HFFc6 (cell line): Measurements from ENCODE around the gene CDH15. TPM values are rescaled to one million over a fixed set of nuclear protein-coding genes. Genes with fewer than 3 reads are reported as not detected.

Experiments
- DNase-seq: peaks from one replicate; pipeline ENCODE4 v3.0.0-alpha.2; 2018
- H3K27ac Mint-ChIP-seq: 2 replicates; pipeline ENCODE4 v1.8.0; 2020; ENCODE audit warnings: mild to moderate bottlenecking, mixed read lengths
- H3K27me3 Mint-ChIP-seq: 2 replicates; pipeline ENCODE4 v1.8.0; 2021; ENCODE audit warnings: mild to moderate bottlenecking, moderate library complexity, mixed read lengths; ENCODE audit not compliant: insufficient read depth
- H3K36me3 Mint-ChIP-seq: 2 replicates; pipeline ENCODE4 v1.8.0; 2021; ENCODE audit warnings: low read depth, mixed read lengths
- H3K4me1 Mint-ChIP-seq: 2 replicates; pipeline ENCODE4 v1.8.0; 2020; ENCODE audit warnings: low read depth, mixed read lengths
- H3K4me3 Mint-ChIP-seq: 2 replicates; pipeline ENCODE4 v1.8.0; 2020; ENCODE audit warnings: mild to moderate bottlenecking, moderate library complexity, mixed read lengths
- H3K9me3 Mint-ChIP-seq: 2 replicates; pipeline ENCODE4 v1.8.0; 2020; ENCODE audit warnings: mild to moderate bottlenecking, mixed read lengths
- long read RNA-seq: library from polyadenylated mRNA; unstranded; transcript quantifications from one replicate; pipeline ENCODE4 v2.0.0, GENCODE V29; 2019
- total RNA-seq, 6 experiments: library from RNA; stranded (reverse); fragmentation: NEBNext Ultra II Directional; extraction: Animal tissue kit (Norgen Biotek cat#: 25700); gene quantifications; 2 replicates in 1 of 6; 3 replicates in 5 of 6; pipeline ENCODE4 v1.2.3, GENCODE V29; 2021
- TF ChIP-seq, protein P1 (sequence below): fragments of 200-600 bp; sonication (generic); IDR thresholded peaks from 2 replicates; pipeline ENCODE4 v1.5.0; 2021; ENCODE audit warnings: antibody characterized with exemption, mild to moderate bottlenecking

Gene CDH15, protein sequence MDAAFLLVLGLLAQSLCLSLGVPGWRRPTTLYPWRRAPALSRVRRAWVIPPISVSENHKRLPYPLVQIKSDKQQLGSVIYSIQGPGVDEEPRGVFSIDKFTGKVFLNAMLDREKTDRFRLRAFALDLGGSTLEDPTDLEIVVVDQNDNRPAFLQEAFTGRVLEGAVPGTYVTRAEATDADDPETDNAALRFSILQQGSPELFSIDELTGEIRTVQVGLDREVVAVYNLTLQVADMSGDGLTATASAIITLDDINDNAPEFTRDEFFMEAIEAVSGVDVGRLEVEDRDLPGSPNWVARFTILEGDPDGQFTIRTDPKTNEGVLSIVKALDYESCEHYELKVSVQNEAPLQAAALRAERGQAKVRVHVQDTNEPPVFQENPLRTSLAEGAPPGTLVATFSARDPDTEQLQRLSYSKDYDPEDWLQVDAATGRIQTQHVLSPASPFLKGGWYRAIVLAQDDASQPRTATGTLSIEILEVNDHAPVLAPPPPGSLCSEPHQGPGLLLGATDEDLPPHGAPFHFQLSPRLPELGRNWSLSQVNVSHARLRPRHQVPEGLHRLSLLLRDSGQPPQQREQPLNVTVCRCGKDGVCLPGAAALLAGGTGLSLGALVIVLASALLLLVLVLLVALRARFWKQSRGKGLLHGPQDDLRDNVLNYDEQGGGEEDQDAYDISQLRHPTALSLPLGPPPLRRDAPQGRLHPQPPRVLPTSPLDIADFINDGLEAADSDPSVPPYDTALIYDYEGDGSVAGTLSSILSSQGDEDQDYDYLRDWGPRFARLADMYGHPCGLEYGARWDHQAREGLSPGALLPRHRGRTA
- total RNA-seq: under 1 TPM in 2 of 6 experiments, not detected in 4; 0.05 to 0.07 TPM
- long read RNA-seq: 0 reads

DNA sequence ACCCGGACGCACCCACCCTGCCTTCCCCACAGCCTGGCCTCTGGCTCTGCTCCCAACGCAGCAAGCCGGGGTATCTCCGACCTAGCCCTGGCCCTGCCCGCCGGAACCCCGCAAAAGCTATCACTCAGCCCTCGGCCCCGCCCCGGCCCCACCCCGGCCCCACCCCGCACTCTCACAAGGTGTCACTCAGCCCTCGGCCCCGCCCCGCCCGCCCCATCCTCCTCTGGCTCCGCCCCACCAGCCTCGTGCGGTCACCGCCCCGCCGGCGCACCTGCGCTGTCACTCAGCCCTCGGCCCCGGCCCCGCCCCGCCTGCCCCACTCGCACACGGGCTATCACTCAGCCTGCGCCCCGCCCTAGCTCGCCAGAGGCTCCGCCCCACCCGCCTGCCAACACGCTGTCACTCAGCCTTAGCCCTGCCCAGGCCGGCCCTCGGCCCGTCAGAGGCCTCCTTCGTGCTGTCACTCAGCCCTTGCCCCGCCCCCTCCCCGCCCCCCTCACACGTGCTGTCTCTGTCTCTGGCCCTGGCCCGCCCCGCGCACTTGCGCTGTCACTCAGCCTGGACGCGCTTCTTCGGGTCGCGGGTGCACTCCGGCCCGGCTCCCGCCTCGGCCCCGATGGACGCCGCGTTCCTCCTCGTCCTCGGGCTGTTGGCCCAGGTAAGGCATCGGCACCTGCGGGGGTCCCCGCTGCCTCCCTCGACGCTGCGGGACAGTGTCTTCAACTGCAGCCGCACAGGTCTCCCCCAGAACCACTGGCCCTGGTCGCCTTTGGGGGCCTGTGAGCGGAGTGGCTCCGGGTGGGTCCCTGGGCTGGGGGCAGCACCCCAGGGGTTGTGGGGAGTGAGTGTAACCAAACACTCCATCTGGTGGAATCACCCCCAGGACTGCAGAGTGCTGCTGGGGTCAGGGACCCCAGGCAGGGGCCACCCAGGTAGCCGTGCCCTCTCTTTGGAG lies at the start of gene CDH15:
TSS of gene CDH15 (plus strand) at position 533 of the 955 bp plus-strand sequence. CDS start at position 617, 84 bp downstream.
- H3K9me3 Mint-ChIP-seq: no peaks in the 10 kb centered on the region
- no peaks in the 10 kb centered on the region for H3K36me3 Mint-ChIP-seq
- H3K4me1 Mint-ChIP-seq: peaks cover 5% of the 10 kb centered on the region
- no peaks in the 10 kb centered on the region; the same call in 1 of the 2 replicates for H3K27me3 Mint-ChIP-seq
- no peak within 1 kb of the TSS for H3K27ac Mint-ChIP-seq
- TF ChIP-seq, protein P1, sequence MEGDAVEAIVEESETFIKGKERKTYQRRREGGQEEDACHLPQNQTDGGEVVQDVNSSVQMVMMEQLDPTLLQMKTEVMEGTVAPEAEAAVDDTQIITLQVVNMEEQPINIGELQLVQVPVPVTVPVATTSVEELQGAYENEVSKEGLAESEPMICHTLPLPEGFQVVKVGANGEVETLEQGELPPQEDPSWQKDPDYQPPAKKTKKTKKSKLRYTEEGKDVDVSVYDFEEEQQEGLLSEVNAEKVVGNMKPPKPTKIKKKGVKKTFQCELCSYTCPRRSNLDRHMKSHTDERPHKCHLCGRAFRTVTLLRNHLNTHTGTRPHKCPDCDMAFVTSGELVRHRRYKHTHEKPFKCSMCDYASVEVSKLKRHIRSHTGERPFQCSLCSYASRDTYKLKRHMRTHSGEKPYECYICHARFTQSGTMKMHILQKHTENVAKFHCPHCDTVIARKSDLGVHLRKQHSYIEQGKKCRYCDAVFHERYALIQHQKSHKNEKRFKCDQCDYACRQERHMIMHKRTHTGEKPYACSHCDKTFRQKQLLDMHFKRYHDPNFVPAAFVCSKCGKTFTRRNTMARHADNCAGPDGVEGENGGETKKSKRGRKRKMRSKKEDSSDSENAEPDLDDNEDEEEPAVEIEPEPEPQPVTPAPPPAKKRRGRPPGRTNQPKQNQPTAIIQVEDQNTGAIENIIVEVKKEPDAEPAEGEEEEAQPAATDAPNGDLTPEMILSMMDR: no peak
- peak within 1 kb of the TSS; percentile 35; the same call in 1 of the 2 replicates for H3K4me3 Mint-ChIP-seq
- DNase-seq: peak; percentile 55

DNA sequence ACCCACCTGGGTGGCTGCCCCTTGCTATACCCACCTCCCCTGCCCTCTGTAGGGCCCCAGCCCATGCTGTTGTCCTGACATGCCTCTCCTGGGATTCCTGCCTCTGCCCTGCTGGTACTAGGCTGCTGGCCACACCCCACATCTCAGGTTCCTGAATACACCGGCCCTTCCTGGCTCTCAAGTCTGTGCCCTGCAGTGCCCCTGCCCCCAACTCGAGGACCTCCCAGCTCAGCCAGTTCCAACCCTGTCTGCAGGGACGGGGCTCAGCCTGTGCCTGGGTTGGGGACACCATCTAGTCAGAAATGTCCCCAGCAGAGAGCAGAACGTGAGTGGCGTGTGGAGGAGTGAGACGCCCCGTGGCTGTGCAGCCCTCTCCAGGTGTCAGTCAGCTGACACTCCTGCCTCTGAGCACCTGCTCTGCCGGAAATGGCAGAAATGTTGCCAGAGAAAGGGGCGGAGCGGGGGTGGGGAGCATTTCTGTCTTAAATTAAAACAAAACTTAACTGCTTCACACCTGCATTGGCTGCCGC lies 49.2 kb upstream of the CDH15 start:
- Mint-ChIP-seq H3K4me3 (no peak overlapping the region), H3K4me1 (no peaks in the 10 kb centered on the region), H3K36me3 (peaks cover 27% of the 10 kb centered on the region), H3K27me3 (no peaks in the 10 kb centered on the region; the same call in 1 of the 2 replicates), H3K9me3 (peaks cover 4% of the 10 kb centered on the region; the same call in 1 of the 2 replicates), H3K27ac (no peak overlapping the region)
- TF ChIP-seq, protein P1: no peak
- no peak for DNase-seq

DNA sequence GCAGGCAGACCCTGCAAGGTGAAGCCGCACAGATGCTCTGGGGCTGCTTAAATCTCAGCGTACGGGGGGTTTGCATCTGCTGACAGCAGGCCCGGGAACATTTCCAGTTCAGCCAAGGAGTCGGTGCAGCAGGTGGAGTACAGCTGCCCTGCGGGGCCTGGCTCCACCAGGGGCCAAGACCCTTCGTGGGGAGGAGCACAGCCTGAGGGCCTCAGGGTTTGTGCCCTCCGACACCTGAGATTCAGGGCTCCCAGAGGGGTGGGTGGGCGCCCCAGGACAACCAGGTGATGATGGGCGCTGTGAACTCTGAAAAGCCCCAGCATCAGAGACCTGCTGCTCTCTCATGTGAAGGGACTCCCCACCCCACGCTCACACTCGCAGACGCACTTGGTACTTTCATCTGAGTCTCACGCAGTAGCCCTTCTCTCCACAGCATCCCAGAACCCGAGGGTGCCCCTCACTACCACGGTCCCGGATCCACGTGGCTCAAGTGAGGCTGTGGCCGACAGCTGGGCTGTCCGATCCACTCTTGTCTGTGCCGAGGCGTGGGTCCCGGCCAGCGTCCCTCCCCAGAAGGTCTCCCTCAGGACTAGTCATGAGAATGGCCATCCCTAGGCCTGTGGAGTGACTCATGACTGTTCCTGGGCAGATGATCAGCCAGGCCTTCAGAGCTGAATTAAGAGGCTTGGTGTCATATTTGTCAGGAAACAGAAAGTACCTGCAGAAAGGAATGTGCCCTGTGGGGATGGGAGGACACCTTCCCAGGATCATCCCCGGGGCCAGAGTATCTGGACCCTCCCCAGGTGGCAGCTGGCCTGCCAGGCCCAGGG lies 48.3 kb upstream of the CDH15 start:
- peaks cover 27% of the 10 kb centered on the region for H3K36me3 Mint-ChIP-seq
- peaks cover 4% of the 10 kb centered on the region; the same call in 1 of the 2 replicates for H3K9me3 Mint-ChIP-seq
- no peak overlapping the region for H3K27ac Mint-ChIP-seq
- H3K4me1 Mint-ChIP-seq: no peaks in the 10 kb centered on the region
- H3K27me3 Mint-ChIP-seq: no peaks in the 10 kb centered on the region; the same call in 1 of the 2 replicates
- H3K4me3 Mint-ChIP-seq: no peak overlapping the region
- TF ChIP-seq, protein P1: no peak
- DNase-seq: no peak

DNA sequence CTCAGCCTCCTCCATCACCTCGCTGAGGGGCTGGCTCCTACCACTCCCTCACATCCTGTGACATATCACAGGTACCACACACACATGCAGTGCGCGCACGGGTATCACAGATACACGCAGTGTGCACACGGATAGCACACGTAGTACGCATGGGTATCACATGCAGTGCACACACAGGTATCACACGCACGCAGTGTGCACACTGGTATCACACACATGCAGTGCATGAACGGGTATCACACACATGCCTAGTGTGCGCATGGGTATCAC lies 47.8 kb upstream of the CDH15 start:
- DNase-seq: no peak
- TF ChIP-seq, protein P1: no peak
- Mint-ChIP-seq H3K36me3 (peaks cover 31% of the 10 kb centered on the region), H3K4me3 (no peak overlapping the region), H3K4me1 (no peaks in the 10 kb centered on the region), H3K27me3 (no peaks in the 10 kb centered on the region; the same call in 1 of the 2 replicates), H3K27ac (no peak overlapping the region), H3K9me3 (peaks cover 6% of the 10 kb centered on the region)
